ENCODE data around the gene SCYGR8.

SCYGR8 gene

GRCh38 chr2:227761740-227762476 lies 16.2 kb downstream of the SCYGR8 start:
- DNase-seq (ENCODE audit: low spot score): no peak
- Histone ChIP-seq H3K27ac (no peak overlapping the region), H3K4me3 (no peak overlapping the region)
- TF ChIP-seq, protein P1, sequence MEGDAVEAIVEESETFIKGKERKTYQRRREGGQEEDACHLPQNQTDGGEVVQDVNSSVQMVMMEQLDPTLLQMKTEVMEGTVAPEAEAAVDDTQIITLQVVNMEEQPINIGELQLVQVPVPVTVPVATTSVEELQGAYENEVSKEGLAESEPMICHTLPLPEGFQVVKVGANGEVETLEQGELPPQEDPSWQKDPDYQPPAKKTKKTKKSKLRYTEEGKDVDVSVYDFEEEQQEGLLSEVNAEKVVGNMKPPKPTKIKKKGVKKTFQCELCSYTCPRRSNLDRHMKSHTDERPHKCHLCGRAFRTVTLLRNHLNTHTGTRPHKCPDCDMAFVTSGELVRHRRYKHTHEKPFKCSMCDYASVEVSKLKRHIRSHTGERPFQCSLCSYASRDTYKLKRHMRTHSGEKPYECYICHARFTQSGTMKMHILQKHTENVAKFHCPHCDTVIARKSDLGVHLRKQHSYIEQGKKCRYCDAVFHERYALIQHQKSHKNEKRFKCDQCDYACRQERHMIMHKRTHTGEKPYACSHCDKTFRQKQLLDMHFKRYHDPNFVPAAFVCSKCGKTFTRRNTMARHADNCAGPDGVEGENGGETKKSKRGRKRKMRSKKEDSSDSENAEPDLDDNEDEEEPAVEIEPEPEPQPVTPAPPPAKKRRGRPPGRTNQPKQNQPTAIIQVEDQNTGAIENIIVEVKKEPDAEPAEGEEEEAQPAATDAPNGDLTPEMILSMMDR (IDR thresholded peaks at IDR 0.05): no peak

DNA sequence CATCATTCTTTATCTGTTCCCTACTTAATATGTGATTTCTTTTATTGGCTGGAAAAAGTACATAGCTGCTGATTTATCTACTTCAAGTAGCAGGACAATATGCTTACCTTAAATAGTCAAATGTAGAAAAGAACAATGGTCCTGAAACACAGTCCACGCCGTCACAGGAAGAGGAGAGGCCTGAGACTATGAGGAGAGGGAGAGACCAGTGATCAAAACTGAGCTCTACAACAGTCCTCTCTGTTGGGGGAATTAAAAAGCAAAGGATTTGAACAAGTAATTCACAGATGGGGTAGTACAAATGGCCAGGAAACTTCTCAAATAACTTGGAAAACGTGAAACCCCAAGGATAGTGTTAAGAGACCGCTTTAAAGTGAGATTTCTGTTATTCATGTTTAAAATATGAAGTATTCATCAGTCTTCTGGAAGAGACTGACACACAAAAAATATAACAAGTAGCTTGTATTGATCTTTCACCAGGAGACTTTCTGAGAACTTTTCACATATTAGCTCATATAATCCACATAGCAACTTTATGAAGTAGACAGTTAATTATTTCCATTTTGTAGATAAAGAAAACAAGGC lies 20.2 kb downstream of the SCYGR8 start:
- H3K4me3 ChIP-seq: no peak overlapping the region
- TF ChIP-seq, protein P1 (IDR thresholded peaks at IDR 0.05): no peak
- peak overlapping the region in 1 of 2 donors; percentile 5 for H3K27ac ChIP-seq
- peak; percentile 7 for DNase-seq (ENCODE audit: low spot score)

DNA sequence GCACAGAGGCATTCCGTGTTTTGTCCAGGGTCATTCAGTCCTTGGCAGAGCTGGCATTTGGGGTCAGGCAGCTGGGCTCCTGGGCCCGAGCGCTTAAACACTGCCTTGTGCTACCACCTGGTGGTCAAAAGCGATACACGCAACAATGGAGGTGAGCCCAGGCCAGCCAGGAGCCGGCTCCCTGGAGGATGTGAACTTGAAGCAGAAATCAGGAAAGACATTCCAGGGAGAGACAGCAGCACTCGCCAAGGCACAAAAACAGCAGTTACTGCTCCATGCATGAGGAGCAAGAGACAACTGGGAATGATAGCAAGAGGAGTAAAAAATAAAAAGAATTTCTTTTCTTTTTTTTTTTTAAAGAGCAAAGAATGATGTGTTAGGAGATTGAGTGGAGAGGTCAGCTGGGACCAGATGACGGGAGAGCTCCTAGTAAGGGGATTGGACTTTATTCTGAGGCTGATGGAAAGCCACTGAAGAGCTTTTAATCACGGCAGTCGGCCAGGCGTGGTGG lies 20.7 kb downstream of the SCYGR8 start:
- peak overlapping the region in 1 of 2 donors; percentile 5 for H3K27ac ChIP-seq
- H3K4me3 ChIP-seq: no peak overlapping the region
- TF ChIP-seq, protein P1 (IDR thresholded peaks at IDR 0.05): peak; percentile 82
- DNase-seq (ENCODE audit: low spot score): peak; percentile 84

DNA sequence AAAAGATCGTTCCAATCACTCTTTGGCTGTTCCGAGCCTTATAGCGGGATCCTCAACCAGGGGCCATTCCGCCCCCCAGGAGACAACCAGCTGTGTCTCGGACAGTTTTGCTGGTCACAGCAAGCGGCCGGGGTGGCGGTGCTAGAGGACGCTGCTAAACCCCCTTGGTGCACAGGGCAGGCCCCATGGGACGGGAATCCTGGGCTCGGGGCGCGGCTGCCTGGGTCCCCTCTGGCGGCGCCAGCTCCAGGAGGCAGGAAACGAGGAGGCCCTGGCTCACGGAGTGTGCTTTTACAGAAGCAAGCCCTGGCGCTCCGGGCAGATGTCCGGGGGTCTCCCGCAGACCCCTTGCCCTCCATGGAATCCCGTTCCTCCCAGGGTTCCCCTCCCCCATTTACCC lies 22.1 kb downstream of the SCYGR8 start:
- TF ChIP-seq, protein P1 (IDR thresholded peaks at IDR 0.05): no peak
- no peak overlapping the region for H3K4me3 ChIP-seq
- no peak overlapping the region for H3K27ac ChIP-seq
- peak; percentile 47 for DNase-seq (ENCODE audit: low spot score)

DNA sequence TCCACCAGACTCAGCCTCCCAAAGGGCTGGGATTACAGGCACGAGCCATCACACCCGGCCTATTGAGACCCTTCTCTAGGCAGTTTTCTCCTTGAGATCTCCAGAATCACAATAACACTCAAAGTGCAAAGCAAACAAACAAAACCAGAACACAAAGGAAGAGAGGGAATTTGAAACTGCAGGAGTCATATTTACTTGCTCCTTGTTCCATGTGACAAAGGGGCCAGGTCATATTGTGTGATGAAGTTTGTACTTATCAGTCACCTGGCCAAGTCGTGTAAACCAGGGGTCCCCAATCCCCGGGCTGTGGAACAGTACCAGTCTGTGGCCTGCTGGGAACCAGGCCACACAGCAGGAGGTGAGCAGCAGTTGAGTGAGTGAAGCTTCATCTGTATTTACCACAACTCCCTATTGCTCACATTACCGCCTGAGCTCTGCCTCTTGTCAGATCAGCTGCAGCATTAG lies 26.5 kb downstream of the SCYGR8 start:
- Histone ChIP-seq H3K27ac (no peak overlapping the region), H3K4me3 (no peak overlapping the region)
- DNase-seq (ENCODE audit: low spot score): peak; percentile 54
- TF ChIP-seq, protein P1 (IDR thresholded peaks at IDR 0.05): no peak

- H3K27ac ChIP-seq: no peak overlapping the region
- TF ChIP-seq, protein P1 (IDR thresholded peaks at IDR 0.05): no peak
- DNase-seq (ENCODE audit: low spot score): peak; percentile 50
- H3K4me3 ChIP-seq: no peak overlapping the region
These were observed 27.2 kb downstream of the SCYGR8 start for GRCh38 chr2:227772932-227773331.

All from coronary artery (tissue), 2 donors.